ENCODE data around the gene GATAD2B.
A peak's percentile ranks its signal among the peaks of the same experiment; 100 is the strongest.

The GATAD2B gene

GRCh38 chr1:153790313-153790965, 132.3 kb downstream of the GATAD2B start:
- Histone ChIP-seq H3K27ac (ENCODE audit: extremely low read depth, low read depth, low read length) (no peak overlapping the region), H3K9me3 (ENCODE audit: control insufficient read depth, insufficient read depth, low read depth, low read length) (no peaks in the 10 kb centered on the region), H3K4me3 (ENCODE audit: low read depth, low read length) (no peak overlapping the region), H3K4me1 (ENCODE audit: control insufficient read depth, insufficient read depth, low read length) (no peaks in the 10 kb centered on the region), H3K36me3 (ENCODE audit: control insufficient read depth in 2 of 2, insufficient read depth in 1 of 2, low read length in 2 of 2) (no peaks in the 10 kb centered on the region)
- no peak for TF ChIP-seq ZNF391 (tag by site-specific recombination; IDR thresholded peaks at IDR 0.05; ENCODE audit: borderline replicate concordance, low read depth)
- no peak for TF ChIP-seq ZNF37A (tag by site-specific recombination; IDR thresholded peaks at IDR 0.05)
- TF ChIP-seq KLF10 (tag by site-specific recombination; IDR thresholded peaks at IDR 0.05): no peak
- no peak for TF ChIP-seq ZNF670 (tag by site-specific recombination; IDR thresholded peaks at IDR 0.05; ENCODE audit: low read depth)
- no peak for TF ChIP-seq RBAK (tag by site-specific recombination; IDR thresholded peaks at IDR 0.05)
- no peak for TF ChIP-seq ZNF175 (tag by site-specific recombination; IDR thresholded peaks at IDR 0.05)
- TF ChIP-seq ZSCAN16 (tag by site-specific recombination; IDR thresholded peaks at IDR 0.05): no peak
- TF ChIP-seq ZNF19 (tag by site-specific recombination; IDR thresholded peaks at IDR 0.05; ENCODE audit: low read depth): no peak
- TF ChIP-seq ZNF544 (tag by site-specific recombination; IDR thresholded peaks at IDR 0.05): no peak
- POLR2A ChIA-PET: interaction anchor here (1.3 kb wide), 1 partner anchor 200 kb away, joined by 4 read pairs; the partner anchor contains the start of gene RPS27
- CTCF ChIA-PET: interaction anchor here (0.5 to 1.4 kb wide), 2 partner anchors 196 to 224 kb away, joined by 4 to 5 read pairs; partner anchors contain the start of gene RAB13

GRCh38 chr1:153789478-153790034, 133.2 kb downstream of the GATAD2B start:
- no peak overlapping the region for H3K27ac ChIP-seq (ENCODE audit: extremely low read depth, low read depth, low read length)
- no peak for TF ChIP-seq ZNF658 (tag by site-specific recombination; IDR thresholded peaks at IDR 0.05)
- peak; percentile 52; the same call in 1 of the 2 replicates for TF ChIP-seq ZIC2 (tag by site-specific recombination; IDR thresholded peaks at IDR 0.05)
- ChIA-PET POLR2A (interaction anchor here (1.3 kb wide), 1 partner anchor 201 kb away, joined by 4 read pairs; the partner anchor contains the start of gene RPS27), CTCF (interaction anchor here (0.5 to 1.4 kb wide), 4 partner anchors 37 to 225 kb away, joined by 3 to 5 read pairs (median 4); partner anchors contain the start of genes DENND4B and RAB13)
- no peak overlapping the region for H3K4me3 ChIP-seq (ENCODE audit: low read depth, low read length)
- no peaks in the 10 kb centered on the region for H3K4me1 ChIP-seq (ENCODE audit: control insufficient read depth, insufficient read depth, low read length)
- H3K9me3 ChIP-seq (ENCODE audit: control insufficient read depth, insufficient read depth, low read depth, low read length): no peaks in the 10 kb centered on the region
- no peaks in the 10 kb centered on the region for H3K36me3 ChIP-seq (ENCODE audit: control insufficient read depth in 2 of 2, insufficient read depth in 1 of 2, low read length in 2 of 2)

GRCh38 chr1:153786038-153786790, 136.6 kb downstream of the GATAD2B start:
- no peak overlapping the region for H3K27ac ChIP-seq (ENCODE audit: extremely low read depth, low read depth, low read length)
- H3K4me1 ChIP-seq (ENCODE audit: control insufficient read depth, insufficient read depth, low read length): no peaks in the 10 kb centered on the region
- POLR2A ChIA-PET: interaction anchor here (0.6 to 1.1 kb wide), 2 partner anchors 11 to 195 kb away, joined by 3 to 8 read pairs; partner anchors contain the start of gene SLC27A3
- CTCF ChIA-PET: no interaction called here
- no peak overlapping the region for H3K4me3 ChIP-seq (ENCODE audit: low read depth, low read length)
- no peaks in the 10 kb centered on the region for H3K9me3 ChIP-seq (ENCODE audit: control insufficient read depth, insufficient read depth, low read depth, low read length)
- H3K36me3 ChIP-seq (ENCODE audit: control insufficient read depth in 2 of 2, insufficient read depth in 1 of 2, low read length in 2 of 2): no peaks in the 10 kb centered on the region
- TF ChIP-seq ZBTB21 (tag by site-specific recombination; IDR thresholded peaks at IDR 0.05) (no peak), ZSCAN16 (tag by site-specific recombination; IDR thresholded peaks at IDR 0.05) (no peak), ZNF10 (tag by site-specific recombination; IDR thresholded peaks at IDR 0.05) (no peak), ZNF548 (tag by site-specific recombination; IDR thresholded peaks at IDR 0.05) (no peak), ZNF580 (tag by site-specific recombination; IDR thresholded peaks at IDR 0.05) (0 out of 2 replicates have a peak, but pooled peaks have one; percentile 29), ZNF146 (tag by site-specific recombination; IDR thresholded peaks at IDR 0.05) (peak; percentile 99), ZNF544 (tag by site-specific recombination; IDR thresholded peaks at IDR 0.05) (no peak), ZXDB (tag by site-specific recombination; IDR thresholded peaks at IDR 0.05) (no peak), RBAK (tag by site-specific recombination; IDR thresholded peaks at IDR 0.05) (no peak), ZNF629 (tag by site-specific recombination; IDR thresholded peaks at IDR 0.05) (no peak), KLF7 (tag by site-specific recombination; IDR thresholded peaks at IDR 0.05; ENCODE audit: borderline replicate concordance) (no peak), ZNF202 (tag by site-specific recombination; IDR thresholded peaks at IDR 0.05; ENCODE audit: borderline replicate concordance) (no peak), ZNF792 (tag by site-specific recombination; IDR thresholded peaks at IDR 0.05) (no peak), ZNF645 (tag by site-specific recombination; IDR thresholded peaks at IDR 0.05) (no peak), SP2 (tag by site-specific recombination; IDR thresholded peaks at IDR 0.05) (no peak), ZNF658 (tag by site-specific recombination; IDR thresholded peaks at IDR 0.05) (no peak), ZNF184 (tag by site-specific recombination; IDR thresholded peaks at IDR 0.05) (peak; percentile 96), ZNF596 (tag by site-specific recombination; IDR thresholded peaks at IDR 0.05) (no peak), GLI2 (tag by site-specific recombination; IDR thresholded peaks at IDR 0.05; ENCODE audit: borderline replicate concordance, low read depth) (no peak), ZNF121 (tag by site-specific recombination; IDR thresholded peaks at IDR 0.05) (no peak), SCRT2 (tag by site-specific recombination; IDR thresholded peaks at IDR 0.05) (no peak), GLIS1 (tag by site-specific recombination; IDR thresholded peaks at IDR 0.05) (no peak), IKZF3 (tag by site-specific recombination; IDR thresholded peaks at IDR 0.05) (no peak)
